ENCODE data around the gene C16orf89.

DNA sequence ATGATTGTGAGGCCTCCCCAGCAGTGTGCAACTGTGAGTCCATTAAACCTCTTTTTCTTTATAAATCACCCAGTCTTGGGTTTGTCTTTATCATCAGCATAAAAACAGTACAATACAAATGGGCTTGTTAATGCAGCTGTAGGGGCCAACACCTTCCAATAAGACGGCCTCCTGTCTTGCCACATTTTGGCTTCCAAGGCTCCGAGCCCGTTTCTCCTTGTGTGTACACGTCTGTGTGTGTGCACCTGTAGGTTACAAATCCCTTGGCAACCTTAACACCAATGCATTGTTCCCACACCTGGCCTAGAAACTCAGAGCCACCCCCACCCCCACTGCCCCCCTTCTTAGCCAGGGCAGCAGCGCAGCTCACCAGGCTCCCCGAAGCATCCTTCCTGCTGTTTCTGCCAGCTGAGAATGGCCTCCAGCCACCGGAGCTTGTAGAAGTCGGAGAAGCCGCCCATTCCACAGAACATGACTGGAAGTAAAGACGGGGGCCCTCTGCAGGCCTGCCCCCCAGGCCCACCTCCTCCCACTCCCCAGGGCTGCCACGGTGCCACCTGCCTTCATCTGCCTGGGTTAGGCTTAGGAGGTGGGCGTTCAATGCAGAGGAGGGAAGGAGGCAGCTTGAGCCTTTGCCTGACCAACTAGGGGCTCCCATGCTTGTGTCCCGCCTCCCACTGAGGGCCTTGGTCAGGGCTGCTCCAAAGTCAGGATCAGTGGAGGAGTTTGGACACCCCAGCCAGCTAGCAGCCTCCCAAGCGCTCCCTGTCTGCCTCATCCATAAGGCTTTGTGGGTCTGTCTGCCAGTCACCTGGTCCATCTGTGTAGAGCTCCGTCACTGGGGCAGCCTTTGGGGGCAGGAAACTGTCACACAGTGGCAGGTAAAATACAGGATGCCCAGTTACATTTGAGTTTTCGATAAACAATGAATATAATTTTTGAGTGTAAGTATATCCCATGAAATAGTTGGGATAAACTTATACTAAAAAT, 10.6 kb downstream of the C16orf89 start:
- TF ChIP-seq, protein P1, sequence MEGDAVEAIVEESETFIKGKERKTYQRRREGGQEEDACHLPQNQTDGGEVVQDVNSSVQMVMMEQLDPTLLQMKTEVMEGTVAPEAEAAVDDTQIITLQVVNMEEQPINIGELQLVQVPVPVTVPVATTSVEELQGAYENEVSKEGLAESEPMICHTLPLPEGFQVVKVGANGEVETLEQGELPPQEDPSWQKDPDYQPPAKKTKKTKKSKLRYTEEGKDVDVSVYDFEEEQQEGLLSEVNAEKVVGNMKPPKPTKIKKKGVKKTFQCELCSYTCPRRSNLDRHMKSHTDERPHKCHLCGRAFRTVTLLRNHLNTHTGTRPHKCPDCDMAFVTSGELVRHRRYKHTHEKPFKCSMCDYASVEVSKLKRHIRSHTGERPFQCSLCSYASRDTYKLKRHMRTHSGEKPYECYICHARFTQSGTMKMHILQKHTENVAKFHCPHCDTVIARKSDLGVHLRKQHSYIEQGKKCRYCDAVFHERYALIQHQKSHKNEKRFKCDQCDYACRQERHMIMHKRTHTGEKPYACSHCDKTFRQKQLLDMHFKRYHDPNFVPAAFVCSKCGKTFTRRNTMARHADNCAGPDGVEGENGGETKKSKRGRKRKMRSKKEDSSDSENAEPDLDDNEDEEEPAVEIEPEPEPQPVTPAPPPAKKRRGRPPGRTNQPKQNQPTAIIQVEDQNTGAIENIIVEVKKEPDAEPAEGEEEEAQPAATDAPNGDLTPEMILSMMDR (tag by site-specific recombination; IDR thresholded peaks at IDR 0.05) = no peak
- TF ChIP-seq ZFP3 (tag by site-specific recombination; IDR thresholded peaks at IDR 0.05; ENCODE audit: low read depth) = no peak
- TF ChIP-seq ZNF596 (tag by site-specific recombination; IDR thresholded peaks at IDR 0.05) = no peak
- TF ChIP-seq, protein P2, sequence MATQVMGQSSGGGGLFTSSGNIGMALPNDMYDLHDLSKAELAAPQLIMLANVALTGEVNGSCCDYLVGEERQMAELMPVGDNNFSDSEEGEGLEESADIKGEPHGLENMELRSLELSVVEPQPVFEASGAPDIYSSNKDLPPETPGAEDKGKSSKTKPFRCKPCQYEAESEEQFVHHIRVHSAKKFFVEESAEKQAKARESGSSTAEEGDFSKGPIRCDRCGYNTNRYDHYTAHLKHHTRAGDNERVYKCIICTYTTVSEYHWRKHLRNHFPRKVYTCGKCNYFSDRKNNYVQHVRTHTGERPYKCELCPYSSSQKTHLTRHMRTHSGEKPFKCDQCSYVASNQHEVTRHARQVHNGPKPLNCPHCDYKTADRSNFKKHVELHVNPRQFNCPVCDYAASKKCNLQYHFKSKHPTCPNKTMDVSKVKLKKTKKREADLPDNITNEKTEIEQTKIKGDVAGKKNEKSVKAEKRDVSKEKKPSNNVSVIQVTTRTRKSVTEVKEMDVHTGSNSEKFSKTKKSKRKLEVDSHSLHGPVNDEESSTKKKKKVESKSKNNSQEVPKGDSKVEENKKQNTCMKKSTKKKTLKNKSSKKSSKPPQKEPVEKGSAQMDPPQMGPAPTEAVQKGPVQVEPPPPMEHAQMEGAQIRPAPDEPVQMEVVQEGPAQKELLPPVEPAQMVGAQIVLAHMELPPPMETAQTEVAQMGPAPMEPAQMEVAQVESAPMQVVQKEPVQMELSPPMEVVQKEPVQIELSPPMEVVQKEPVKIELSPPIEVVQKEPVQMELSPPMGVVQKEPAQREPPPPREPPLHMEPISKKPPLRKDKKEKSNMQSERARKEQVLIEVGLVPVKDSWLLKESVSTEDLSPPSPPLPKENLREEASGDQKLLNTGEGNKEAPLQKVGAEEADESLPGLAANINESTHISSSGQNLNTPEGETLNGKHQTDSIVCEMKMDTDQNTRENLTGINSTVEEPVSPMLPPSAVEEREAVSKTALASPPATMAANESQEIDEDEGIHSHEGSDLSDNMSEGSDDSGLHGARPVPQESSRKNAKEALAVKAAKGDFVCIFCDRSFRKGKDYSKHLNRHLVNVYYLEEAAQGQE (tag by site-specific recombination; IDR thresholded peaks at IDR 0.05) = no peak

Data from HEK293 (cell line).